PC-3 (cell line): ENCODE results near the gene COA6. TPM values are rescaled to one million over a fixed set of nuclear protein-coding genes. Genes with fewer than 3 reads are reported as not detected.

Experiments used
- ATAC-seq: fragments of 200-7000 bp; cut with Tn5 transposase; 2 replicates; pipeline ENCODE4 v1.9.1; 2020; ENCODE audit warnings: mild to moderate bottlenecking, moderate library complexity
- BruUV-seq: library from RNA; stranded (reverse); fragments of 400-500 nt; replicated peaks from 2 replicates; lab custom pipeline; 2021; lab: Mats Ljungman, UMichigan
- CTCF ChIA-PET: fragments of 300-600 bp; sonication (Branson Sonifier 250); formaldehyde crosslinking; loops from one replicate; lab custom pipeline; 2022; ENCODE audit warnings: antibody characterized with exemption; lab: Charles Lee
- POLR2A ChIA-PET: fragments of 300-600 bp; sonication (Branson Sonifier 250); formaldehyde crosslinking; loops from one replicate; lab custom pipeline; 2022; ENCODE audit warnings: antibody characterized with exemption; ENCODE audit not compliant: unreplicated experiment; lab: Charles Lee
- DNase-seq: peaks from one replicate; pipeline ENCODE4 v3.0.0-alpha.2; 2015
- H2AFZ ChIP-seq: fragments of 300-600 bp; sonication (generic); 2 replicates; pipeline ENCODE4 v1.6.0; 2016; ENCODE audit warnings: antibody characterized with exemption, low read length
- H3F3A ChIP-seq: fragments of 300-600 bp; sonication (generic); one replicate; pipeline ENCODE4 v1.6.0; 2017; ENCODE audit warnings: antibody characterized with exemption, low read length, control low read depth, mild to moderate bottlenecking; ENCODE audit not compliant: unreplicated experiment
- H3K27ac ChIP-seq: fragments of 300-600 bp; sonication (generic); 2 replicates; pipeline ENCODE4 v1.5.1; 2016; ENCODE audit warnings: mild to moderate bottlenecking, low read length
- H3K27me3 ChIP-seq: fragments of 300-600 bp; sonication (generic); 2 replicates; pipeline ENCODE4 v1.6.1; 2016; ENCODE audit warnings: low read length, mixed read lengths
- H3K36me3 ChIP-seq: fragments of 300-600 bp; sonication (generic); 2 replicates; pipeline ENCODE4 v1.6.1; 2016; ENCODE audit warnings: low read depth, mixed run types, low read length, mixed read lengths
- H3K4me1 ChIP-seq: fragments of 300-600 bp; sonication (generic); 2 replicates; pipeline ENCODE4 v1.5.1; 2016; ENCODE audit warnings: low read length; ENCODE audit not compliant: insufficient read depth
- H3K4me2 ChIP-seq: fragments of 300-600 bp; sonication (generic); 2 replicates; pipeline ENCODE4 v1.6.0; 2016; ENCODE audit warnings: low read length
- H3K4me3 ChIP-seq: fragments of 300-600 bp; sonication (generic); 2 replicates; pipeline ENCODE4 v1.5.1; 2016; ENCODE audit warnings: mild to moderate bottlenecking, low read length, mixed read lengths
- H3K79me2 ChIP-seq: fragments of 300-600 bp; sonication (generic); 2 replicates; pipeline ENCODE4 v1.6.1; 2017; ENCODE audit warnings: low read length, mixed read lengths
- H3K9ac ChIP-seq: fragments of 300-600 bp; sonication (generic); 2 replicates; pipeline ENCODE4 v1.6.0; 2016; ENCODE audit warnings: mild to moderate bottlenecking, low read length
- H3K9me2 ChIP-seq: fragments of 300-600 bp; sonication (generic); replicated peaks from 2 replicates; pipeline ENCODE4 v1.6.1; 2016; ENCODE audit warnings: mixed run types, low read length, mixed read lengths
- H3K9me3 ChIP-seq: fragments of 300-600 bp; sonication (generic); 2 replicates; pipeline ENCODE4 v1.6.1; 2016; ENCODE audit warnings: low read length, mixed read lengths
- H4K20me1 ChIP-seq: fragments of 300-600 bp; sonication (generic); 2 replicates; pipeline ENCODE4 v1.6.1; 2016; ENCODE audit warnings: low read length, mixed read lengths
- CTCF ChIP-seq: fragments of 300-600 bp; sonication (generic); conservative IDR thresholded peaks from 2 replicates; pipeline ENCODE4 v1.5.1; 2017; ENCODE audit warnings: antibody characterized with exemption, low read depth, mild to moderate bottlenecking, low read length
- EZH2 ChIP-seq: fragments of 300-600 bp; sonication (generic); IDR thresholded peaks from one replicate; pipeline ENCODE4 v1.6.1; 2017; ENCODE audit warnings: antibody characterized with exemption, mild to moderate bottlenecking, low read length; ENCODE audit not compliant: unreplicated experiment
- EZH2phosphoT487 ChIP-seq: fragments of 300-600 bp; sonication (generic); IDR thresholded peaks from 2 replicates; pipeline ENCODE4 v1.6.1; 2018; ENCODE audit warnings: mild to moderate bottlenecking, antibody characterized with exemption, low read length, borderline replicate concordance
- intact Hi-C: fragments of 100-400 bp; cut with micrococcal nuclease; formaldehyde crosslinking; loops from 2 replicates; pipeline ENCODE4 v1.9.0; 2023
- total RNA-seq: library from RNA; depleted of rRNA; stranded (reverse); fragments of >200 nt; gene quantifications from 2 replicates; pipeline ENCODE4 v1.2.3, GENCODE V29; 2014

The COA6 gene
- total RNA-seq, 1 experiment from 2014 or later = 43.1 TPM

GRCh38 chr1:234401658-234402057 lies 28.4 kb downstream of the COA6 start:
- ATAC-seq (no peak), DNase-seq (no peak)
- H3K4me3 ChIP-seq = no peak overlapping the region
- H3K9me2 ChIP-seq = no peaks in the 10 kb centered on the region
- no peaks in the 10 kb centered on the region for H3F3A ChIP-seq
- POLR2A ChIA-PET = no interaction called here
- no peak overlapping the region for H3K4me2 ChIP-seq
- H3K36me3 ChIP-seq = no peaks in the 10 kb centered on the region
- H3K79me2 ChIP-seq = no peaks in the 10 kb centered on the region
- H3K9ac ChIP-seq = no peak overlapping the region
- no peak for TF ChIP-seq EZH2
- TF ChIP-seq CTCF = no peak
- no peak for TF ChIP-seq EZH2phosphoT487
- BruUV-seq = no TSS peak
- H3K4me1 ChIP-seq = 0 out of 2 replicates have a peak, but pooled peaks cover 7% of the 10 kb centered on the region
- CTCF ChIA-PET = no interaction called here
- H3K27ac ChIP-seq = no peak overlapping the region
- H2AFZ ChIP-seq = no peak overlapping the region
- no peaks in the 10 kb centered on the region for H3K27me3 ChIP-seq
- no peaks in the 10 kb centered on the region for H4K20me1 ChIP-seq
- H3K9me3 ChIP-seq = no peaks in the 10 kb centered on the region
- intact Hi-C loops = no loop called here

- TF ChIP-seq EZH2phosphoT487 = no peak
- no peak for TF ChIP-seq EZH2
- no peak for TF ChIP-seq CTCF
- Histone ChIP-seq H2AFZ (no peak overlapping the region), H3K27me3 (no peaks in the 10 kb centered on the region), H3K4me1 (0 out of 2 replicates have a peak, but pooled peaks cover 7% of the 10 kb centered on the region), H3K36me3 (no peaks in the 10 kb centered on the region), H3K27ac (no peak overlapping the region), H3K9me3 (no peaks in the 10 kb centered on the region), H3K9me2 (no peaks in the 10 kb centered on the region), H3K9ac (no peak overlapping the region), H3K79me2 (no peaks in the 10 kb centered on the region), H3F3A (no peaks in the 10 kb centered on the region), H3K4me3 (no peak overlapping the region), H4K20me1 (no peaks in the 10 kb centered on the region), H3K4me2 (no peak overlapping the region)
- ChIA-PET CTCF (no interaction called here), POLR2A (no interaction called here)
- intact Hi-C loops = no loop called here
- BruUV-seq = no TSS peak
- ATAC-seq = no peak
- no peak for DNase-seq
Observed at GRCh38 chr1:234402939-234403338, 29.7 kb downstream of the COA6 start.

GRCh38 chr1:234405676-234406075 lies 32.4 kb downstream of the COA6 start:
- BruUV-seq = no TSS peak
- Histone ChIP-seq H3K4me1 (no peaks in the 10 kb centered on the region), H3K27ac (no peak overlapping the region), H3K9me2 (no peaks in the 10 kb centered on the region), H3F3A (no peaks in the 10 kb centered on the region), H3K9me3 (no peaks in the 10 kb centered on the region), H2AFZ (no peak overlapping the region), H3K4me2 (no peak overlapping the region), H3K36me3 (no peaks in the 10 kb centered on the region), H3K9ac (no peak overlapping the region), H3K79me2 (no peaks in the 10 kb centered on the region), H3K27me3 (no peaks in the 10 kb centered on the region), H3K4me3 (no peak overlapping the region), H4K20me1 (no peaks in the 10 kb centered on the region)
- POLR2A ChIA-PET = no interaction called here
- DNase-seq (no peak), ATAC-seq (no peak)
- intact Hi-C loops = no loop called here
- TF ChIP-seq CTCF = no peak
- no peak for TF ChIP-seq EZH2
- no peak for TF ChIP-seq EZH2phosphoT487
- CTCF ChIA-PET = no interaction called here
